ENCODE data around the gene PTGIR.
"Not testable (repeated sequence)": the region's sequence is repeated elsewhere in the genome, so short reads cannot be mapped to it uniquely, and the experiment has no call there.

PTGIR gene

DNA sequence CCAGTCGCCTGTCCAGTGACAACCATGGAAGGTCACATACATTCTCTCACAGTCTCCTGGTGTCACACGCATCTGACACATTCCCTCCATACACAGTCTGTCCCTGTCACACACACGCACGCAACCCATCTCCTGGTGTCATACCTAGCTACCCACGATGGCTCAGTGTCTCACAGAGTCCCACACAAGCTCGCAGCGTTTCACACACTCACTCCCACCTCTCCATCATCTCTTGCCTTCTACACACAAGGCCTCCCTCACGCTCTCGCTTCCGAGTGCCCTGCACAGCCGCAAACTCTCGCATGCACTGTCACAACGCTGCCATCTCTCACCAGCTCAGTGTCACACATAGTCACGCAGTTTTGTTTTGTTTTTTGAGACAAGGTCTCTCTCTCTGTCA, 12.3 kb upstream of the PTGIR start:
- no peak for DNase-seq

DNA sequence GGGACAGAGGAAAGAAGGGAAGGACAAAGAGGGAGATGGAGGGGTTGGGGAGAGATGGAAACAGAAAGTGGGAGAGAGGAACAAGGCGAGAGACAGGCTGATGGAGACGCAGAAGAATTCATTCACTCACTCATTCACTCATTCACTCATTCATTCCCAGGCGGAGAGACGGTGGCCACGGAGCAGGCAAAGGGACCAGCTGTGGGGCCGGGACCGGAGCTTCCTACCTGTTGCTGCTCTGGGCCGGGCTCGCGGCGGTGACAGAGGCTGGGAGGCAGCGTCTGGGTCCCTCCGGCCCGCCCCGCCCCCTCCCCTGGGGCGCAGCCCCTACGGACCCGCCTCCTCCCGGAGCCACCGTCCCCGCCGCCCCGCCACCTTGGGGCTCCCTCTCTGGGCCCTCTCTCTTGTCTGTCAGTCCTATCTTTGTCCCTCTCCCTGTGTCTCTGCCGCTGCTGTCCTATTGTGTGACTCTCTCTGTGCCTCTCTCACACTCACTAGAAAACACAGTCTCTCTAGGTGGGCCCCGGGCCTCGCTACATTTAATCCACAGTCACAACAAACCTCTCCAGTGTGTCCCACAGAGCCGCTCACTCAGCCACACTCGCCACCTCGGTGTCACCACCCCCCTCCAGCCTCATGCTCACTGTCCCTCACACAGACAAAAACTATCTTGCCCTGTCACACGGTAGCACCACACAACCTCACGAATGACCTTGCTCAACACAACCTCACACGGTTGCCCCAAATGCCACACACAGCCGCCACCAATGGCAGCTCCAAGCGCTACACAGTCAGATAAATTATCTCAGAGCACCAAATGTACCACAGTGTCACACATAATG, 11.3 kb upstream of the PTGIR start, which contains the start of gene GNG8:
Gene GNG8 (minus strand): TSS at position 283 of the 842 bp plus-strand sequence. CDS start 1,520 bp downstream, outside the sequence.
- DNase-seq, result peak; percentile 44

- DNase-seq, result no peak
These were observed 9.8 kb upstream of the PTGIR start for GRCh38 chr19:46634656-46635218.

- DNase-seq, result peak; percentile 98
These were observed 9.3 kb upstream of the PTGIR start for GRCh38 chr19:46634045-46634655.

GRCh38 chr19:46633130-46633529, 8.2 kb upstream of the PTGIR start:
- DNase-seq, result no peak

DNA sequence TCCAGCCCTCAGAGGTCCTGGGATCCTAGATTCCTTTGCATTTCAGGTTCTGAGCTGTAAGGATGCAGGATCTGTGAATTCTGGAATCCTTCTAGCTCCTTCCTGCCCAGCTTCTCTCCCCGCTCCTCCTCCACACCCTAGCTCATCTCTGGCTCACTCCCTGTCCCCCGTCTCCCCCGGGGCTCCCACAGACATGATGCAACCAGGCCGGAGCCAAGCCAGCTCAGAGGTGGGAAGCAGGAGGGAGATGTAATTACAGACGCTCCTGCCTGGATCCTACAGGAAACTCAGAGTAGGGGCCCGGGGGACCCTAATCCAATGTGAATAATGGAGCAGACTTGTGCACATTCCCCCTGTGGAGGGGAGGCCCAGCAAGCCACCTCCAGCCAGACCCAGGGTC, 6.6 kb upstream of the PTGIR start:
- DNase-seq, result no peak

GRCh38 chr19:46630586-46631205, 5.8 kb upstream of the PTGIR start:
- no peak for DNase-seq

DNA sequence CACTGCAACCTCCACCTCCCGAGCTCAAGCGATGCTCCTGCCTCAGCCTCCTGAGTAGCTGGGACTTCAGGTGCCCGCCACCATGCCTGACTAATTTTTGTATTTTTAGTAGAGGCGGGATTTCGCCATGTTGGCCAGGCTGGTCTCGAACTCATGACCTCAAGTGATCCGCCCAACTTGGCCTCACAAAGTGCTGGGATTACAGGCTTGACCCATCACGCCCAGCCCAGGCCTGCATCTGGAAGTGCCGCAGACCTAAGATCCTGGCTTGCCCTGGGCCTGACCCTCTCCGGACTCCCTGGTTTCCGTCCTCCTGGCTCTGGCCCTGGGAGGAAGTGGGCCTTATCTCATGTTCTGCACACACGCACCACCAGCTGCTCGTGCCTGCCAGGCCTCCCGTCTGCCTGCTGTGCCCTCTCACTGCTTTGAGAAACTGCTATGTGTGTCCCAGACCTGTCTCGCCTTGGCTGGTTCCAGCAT, 4.7 kb upstream of the PTGIR start:
- DNase-seq, result no peak

DNA sequence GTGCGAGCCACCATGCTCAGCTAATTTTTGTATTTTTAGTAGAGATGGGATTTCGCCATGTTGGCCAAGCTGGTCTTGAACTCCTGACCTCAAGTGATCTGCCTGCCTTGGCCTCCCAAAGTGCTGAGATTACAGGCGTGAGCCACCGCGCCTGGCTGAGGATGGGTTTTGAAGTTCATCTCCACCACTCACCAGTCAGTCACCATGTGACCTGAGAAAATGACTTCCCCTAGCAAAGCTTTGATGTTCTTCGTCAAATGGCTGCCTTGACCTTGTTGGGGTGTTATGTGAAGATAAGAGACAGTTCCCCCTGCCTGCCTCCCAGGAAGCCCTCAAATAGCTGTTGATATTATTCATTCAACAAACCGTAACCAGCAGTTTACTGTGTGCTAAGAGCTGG, 4.1 kb upstream of the PTGIR start:
- DNase-seq, result not testable (repeated sequence)

GRCh38 chr19:46626446-46626845, 1.6 kb upstream of the PTGIR start:
- DNase-seq, result no peak

GRCh38 chr19:46625731-46626130, 842 bp upstream of the PTGIR start:
- DNase-seq, result no peak

DNA sequence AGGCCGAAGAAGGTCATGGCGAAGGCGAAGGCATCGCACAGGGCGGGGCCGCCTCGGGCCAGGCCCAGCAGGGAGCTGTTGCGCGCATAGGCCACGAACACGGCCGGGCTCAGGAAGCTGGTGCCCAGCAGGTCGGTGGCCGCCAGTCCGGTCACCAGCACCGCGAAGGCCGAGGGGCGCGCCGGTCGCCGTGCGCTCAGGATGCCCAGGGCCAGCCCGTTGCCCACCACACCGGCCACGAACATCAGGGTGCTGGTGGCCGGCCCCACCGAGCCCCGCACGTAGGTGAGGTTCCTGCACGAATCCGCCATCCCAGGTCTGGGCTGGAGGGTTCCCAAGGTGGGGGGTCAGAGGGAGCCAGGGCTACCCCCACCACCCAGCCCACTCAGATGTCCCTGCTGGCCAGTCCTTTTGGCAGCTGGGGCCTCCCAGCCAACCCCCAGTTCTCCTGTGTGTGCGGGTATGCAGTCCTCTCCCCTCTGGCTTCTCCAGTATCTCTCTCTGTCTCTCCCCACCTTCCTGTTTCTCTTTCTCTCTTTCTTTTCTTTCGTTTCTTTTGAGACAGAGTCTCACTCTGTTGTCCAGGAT, 880 bp downstream of the PTGIR start:
- no peak for DNase-seq

DNA sequence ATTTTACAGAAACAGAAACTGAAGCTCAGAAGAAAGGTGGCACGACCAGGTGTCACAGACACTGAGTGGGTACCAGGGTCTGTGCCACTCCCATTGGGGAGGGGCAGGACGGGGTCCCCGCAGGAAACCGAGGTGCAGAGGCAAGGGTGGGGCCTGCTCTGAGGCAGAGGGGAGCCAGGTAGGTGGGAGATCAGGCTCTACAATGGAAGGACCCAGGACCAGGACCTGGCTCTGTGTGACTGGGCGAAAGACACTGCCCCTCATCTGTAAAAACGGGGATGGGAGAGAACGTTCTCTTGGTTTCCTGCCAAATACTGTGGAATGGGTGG, 2.8 kb downstream of the PTGIR start:
- DNase-seq, result no peak

GRCh38 chr19:46621191-46622117, 3.4 kb downstream of the PTGIR start:
- no peak for DNase-seq

- DNase-seq, result no peak
These were observed 4.2 kb downstream of the PTGIR start for GRCh38 chr19:46620716-46621115.

- no peak for DNase-seq
These were observed 4.6 kb downstream of the PTGIR start for GRCh38 chr19:46620267-46620666.

DNA sequence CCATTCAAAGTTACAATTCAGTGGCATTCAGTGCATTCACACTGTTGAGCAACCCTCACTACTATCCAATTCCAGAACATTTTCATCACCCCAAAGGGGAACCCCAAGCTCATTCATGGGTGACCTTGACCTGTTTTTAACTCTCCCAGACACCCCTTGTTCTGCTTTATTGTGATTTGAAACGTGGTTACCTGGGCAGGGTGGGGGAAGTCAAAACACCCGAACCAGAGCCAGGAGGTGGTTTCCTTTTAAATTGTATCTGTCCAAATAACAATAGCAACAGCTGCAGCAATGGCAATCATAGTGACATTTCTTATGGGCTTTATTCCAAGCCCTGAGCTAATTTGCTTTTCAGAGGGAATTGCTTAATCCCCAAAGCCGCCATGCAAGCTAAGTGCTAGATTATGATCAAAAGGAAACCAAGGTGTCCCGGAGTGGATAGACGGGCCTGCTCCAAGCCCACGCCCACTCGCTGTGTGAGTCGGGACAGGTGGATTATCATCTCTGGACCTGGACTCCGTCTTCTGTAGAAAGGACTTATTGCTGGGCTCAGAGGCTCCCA, 6.1 kb downstream of the PTGIR start:
- DNase-seq, result no peak

DNA sequence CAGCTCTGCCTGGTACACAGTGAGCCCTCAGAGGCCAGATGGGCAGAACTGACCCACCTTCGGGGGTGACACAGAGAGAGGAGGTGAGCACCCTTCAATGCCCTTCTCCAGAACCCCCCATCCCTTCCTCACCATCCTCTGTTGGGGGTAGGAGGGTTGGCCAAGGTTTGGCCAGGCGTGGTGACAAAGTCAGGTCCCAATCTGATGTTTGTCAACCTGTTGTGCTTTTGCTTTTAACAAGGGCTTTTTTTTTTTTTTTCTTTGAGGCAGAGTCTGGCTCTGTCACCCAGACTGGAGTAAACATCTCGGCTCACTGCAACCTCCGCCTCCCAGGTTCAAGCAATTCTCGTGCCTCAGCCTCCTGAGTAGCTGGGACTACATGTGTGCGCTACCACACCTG, 7.3 kb downstream of the PTGIR start:
- DNase-seq, result no peak

DNA sequence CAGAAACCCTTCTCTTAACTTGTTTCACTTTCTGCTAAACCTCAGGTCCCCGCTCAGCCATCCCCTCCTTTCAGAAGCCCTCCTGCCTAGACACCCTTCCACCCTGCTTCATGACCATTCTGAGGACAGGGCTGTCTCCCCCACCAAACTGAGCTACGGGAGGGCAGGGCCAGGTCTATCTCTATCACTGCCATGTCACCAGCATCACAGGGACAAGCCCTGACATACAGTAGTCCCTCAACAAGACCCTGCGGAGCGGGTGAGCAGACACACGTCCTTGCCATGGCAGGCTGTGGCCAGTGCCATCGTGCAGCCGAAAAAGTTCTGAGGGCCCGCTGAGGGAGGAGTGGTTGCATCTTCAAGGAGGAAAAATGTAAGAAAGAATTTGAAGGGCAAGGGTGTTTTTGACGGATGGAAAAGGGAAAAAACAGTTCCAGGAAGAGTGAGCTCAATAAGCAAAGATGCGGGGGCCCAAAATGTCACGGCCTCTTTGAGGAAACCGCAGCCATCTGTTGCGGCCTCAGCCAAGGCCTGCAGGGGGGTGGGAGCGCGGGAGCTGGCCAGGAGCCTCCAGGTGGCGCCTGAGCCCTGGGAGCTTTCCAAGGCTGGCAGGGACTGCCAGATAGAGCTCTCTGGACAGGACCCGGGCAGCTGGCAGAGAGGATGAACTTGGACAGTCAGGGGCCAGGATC, 8.1 kb downstream of the PTGIR start:
- no peak for DNase-seq

DNA sequence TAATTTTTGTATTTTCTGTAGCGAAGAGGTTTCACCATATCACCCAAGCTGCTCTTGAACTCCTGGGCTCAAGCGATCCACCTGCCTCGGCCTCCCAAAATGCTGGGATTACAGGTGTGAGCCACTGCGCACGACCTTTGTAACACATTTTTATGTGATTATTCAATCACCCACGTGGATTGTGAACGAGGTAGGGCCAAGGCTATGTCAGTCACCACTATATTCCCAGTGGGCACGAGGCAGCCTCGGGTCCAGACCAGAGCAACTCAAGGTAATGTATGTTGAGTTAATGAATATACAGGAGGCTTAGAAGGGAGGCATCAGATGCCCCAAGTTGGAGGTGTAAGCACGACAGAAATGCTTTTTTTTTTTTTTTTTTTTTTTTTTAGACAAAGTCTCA, 8.9 kb downstream of the PTGIR start:
- DNase-seq, result no peak

DNA sequence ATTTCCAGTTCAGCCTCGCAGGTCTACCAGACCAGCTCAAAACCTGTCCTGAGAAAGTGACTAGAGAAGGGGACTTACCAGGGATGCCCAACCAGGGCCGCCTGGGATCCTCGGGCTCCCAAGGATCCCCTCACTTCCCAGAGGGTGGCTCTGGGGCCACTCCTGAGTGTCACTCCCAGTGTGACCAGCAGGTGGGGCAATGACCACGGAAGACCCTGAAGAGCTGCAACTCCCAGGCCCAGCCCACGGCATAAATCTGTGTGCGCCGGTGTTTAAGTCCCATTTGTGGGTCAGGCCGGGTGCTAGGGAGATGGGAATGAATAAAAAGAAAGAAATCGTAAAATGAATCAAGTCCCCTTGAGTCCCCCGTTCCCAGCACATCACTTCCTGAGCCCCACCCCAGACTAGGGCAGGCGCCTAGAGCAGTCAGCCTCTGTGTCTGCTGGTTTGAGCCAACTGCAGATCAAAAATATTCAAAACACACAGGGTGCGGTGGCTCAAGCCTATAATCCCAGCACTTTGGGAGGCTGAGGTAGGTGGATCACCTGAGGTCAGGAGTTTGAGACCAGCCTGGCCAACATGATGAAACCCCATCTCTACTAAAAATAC, 10.7 kb downstream of the PTGIR start:
- peak; percentile 84 for DNase-seq

Data from activated T-cell treated with anti-CD3 and anti-CD28 coated beads, Interleukin-2, amount 50 U/mL, for 1 hour (primary cell).